NOMO-1 (cell line): ENCODE measurements around the gene CENPK.
"Not testable (repeated sequence)": the region's sequence is repeated elsewhere in the genome, so short reads cannot be mapped to it uniquely, and the experiment has no call there.

ENCODE experiments used
- DNase-seq, 2 experiments: peaks; one replicate each; lab custom pipeline; 2025; ENCODE audit not compliant: unreplicated experiment in 2 of 2; lab: John Stamatoyannopoulos, UW

Gene CENPK

GRCh38 chr5:65508978-65509377 lies 54.0 kb downstream of the CENPK start:
- no peak for DNase-seq

DNA sequence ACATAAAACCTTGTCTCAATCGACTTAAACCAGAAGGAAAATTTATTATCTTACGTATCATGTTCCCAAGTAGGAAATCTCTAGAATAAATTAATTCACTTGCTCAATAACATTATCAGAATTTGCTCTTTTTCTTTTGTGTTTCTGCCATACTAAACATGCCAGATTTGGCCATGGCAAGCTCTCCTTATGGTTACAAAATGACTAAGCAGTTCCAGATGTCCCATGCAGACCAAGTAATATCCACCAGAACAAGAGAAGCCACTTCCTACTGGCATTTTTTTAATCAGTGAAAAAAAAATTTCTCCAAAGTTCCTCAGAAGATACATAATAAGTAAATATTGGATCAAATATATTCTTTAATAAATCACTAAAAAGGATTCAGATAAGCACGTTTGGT lies 56.0 kb downstream of the CENPK start:
- no peak for DNase-seq

DNA sequence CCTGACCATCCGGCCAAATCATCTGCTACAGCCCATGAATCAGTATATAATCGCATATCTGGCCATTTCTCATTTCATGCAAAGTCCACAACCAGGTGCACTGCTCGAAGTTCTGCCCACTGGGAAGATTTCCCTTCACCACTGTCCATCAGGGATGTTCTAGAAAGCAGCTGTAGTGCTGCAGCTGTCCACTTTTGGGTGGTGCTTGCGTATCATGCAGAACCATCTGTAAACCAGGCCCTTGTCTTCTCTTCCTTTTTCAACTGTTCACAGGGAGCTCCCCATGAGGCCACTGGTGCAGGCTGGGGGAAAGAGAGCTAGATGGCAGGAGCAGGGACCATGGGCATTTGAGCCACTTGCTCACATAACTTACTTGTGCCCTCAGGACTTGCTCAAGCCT lies 73.8 kb downstream of the CENPK start:
- DNase-seq, result no peak

DNA sequence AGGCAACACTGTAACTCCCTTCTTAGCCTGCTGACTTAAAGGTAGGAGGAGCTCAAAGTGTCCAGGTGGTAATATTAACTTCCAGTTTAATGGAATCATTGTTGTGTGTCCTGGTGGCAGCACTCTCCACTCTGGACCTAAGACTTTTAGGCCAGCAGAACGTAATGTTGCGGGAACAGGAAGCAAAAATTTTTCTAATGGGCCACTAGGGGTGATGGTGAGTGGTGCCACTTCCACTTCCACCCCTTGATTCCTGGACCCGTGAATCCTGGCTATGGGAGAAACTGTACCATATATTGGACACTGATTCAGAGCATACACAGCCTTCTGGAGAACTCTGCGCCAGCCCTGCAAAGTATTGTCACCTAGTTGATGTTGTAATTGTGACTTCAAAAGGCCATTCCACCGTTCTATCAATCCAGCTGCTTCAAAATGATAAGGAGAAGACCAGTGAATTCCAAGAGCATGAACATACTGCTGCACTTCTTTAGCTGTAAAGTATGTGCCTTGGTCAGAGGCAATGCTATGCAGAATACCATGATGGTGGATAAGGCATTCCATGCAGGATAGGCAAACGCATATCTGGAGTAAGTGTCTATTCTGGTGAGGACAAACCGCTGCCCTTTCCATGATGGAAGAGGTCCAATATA lies 74.8 kb downstream of the CENPK start:
- not testable (repeated sequence) for DNase-seq

GRCh38 chr5:65486803-65487202 lies 76.2 kb downstream of the CENPK start:
- not testable (repeated sequence) for DNase-seq

- no peak for DNase-seq
These were observed 77.6 kb downstream of the CENPK start for GRCh38 chr5:65485405-65485804.

- peak; percentile 45 to 64 for DNase-seq
These were observed 79.2 kb downstream of the CENPK start for GRCh38 chr5:65483546-65484346.

DNA sequence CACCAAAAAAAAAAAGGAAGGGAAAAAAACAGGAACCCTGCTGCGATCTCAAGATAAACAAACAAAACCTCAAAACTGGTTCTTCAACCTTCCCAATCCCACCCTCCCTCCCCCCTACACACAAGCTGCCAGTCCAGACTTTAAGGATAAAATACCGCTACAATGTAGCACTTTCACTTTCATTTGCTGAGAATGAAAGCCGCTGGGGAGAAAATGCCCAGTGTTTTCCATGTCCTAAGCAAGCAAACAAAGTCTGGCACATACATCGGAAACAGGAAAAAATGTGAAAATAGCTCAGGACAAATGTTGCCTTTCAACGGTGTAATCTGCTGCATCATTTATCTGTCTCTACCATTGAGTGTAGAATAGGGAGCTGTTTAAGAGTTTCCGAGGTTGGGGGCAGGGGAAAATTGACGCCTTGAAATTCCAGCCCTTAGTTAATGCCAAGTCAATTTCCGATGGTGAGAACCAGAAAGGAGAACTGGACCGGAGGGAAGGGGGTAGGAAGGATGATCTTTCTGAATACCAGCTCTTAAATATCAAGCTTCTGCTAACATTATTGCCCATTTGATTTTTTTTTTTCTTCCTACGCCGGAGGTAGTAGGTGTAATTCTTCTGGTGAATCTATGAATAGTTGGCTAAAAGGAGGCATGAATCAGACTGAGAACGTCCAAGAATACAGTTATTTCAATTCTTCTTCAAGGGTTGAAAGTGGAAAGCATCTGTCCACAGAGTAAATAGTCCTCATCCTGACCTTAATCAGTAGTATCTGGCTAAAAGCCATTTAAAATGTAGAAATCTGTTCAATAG lies 80.0 kb downstream of the CENPK start:
- no peak for DNase-seq

DNA sequence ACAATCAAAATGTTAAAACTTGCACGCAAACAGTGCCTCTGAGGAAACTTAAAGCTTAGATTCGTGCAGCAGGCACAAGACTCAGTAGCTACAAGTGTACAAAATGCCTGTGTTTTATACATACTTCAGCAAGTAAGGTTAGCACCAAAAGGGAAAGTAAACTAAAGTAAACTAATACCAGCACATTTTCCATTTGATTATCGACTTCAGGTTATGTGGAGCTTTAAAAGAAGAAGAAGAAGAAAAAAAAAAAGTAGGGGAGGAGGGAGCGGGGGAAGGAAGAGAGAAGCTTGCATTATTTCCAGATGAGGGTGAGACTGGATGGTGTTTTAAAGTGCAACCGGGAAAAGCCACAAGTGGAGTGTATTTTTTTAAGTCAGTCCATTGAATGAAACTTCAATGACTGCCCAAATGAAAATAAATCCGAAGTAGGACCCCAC lies 80.7 kb downstream of the CENPK start:
- DNase-seq, result peak in 1 of 2 experiments; percentile 7

GRCh38 chr5:65481635-65482295 lies 81.2 kb downstream of the CENPK start, which contains the start of gene ADAMTS6:
TSS of gene ADAMTS6 (minus strand) at chr5:65481920. CDS start at chr5:65473673, 8,247 bp downstream.
- DNase-seq, result no peak

DNA sequence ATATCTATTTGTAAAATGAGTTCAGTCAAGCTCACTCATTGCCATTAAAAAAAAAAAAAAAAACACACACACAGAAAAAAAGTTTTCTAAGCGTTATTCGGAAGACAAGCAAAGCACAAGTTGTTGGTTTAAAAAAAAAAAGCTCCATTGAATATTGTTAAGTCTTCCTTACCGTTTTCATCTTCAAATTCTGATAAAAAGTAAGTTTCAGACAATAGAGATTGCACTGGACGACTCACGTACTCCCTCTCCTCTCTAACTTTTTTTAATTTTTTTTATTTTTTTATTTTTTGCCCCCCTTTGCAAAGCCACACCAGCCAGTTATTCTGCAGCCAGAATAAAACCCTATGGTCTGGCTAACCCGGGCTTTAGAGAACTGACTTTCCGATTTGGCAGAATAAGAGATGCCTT lies 81.8 kb downstream of the CENPK start:
- no peak for DNase-seq

GRCh38 chr5:65480306-65480865 lies 82.6 kb downstream of the CENPK start:
- peak in 1 of 2 experiments; percentile 32 for DNase-seq

DNA sequence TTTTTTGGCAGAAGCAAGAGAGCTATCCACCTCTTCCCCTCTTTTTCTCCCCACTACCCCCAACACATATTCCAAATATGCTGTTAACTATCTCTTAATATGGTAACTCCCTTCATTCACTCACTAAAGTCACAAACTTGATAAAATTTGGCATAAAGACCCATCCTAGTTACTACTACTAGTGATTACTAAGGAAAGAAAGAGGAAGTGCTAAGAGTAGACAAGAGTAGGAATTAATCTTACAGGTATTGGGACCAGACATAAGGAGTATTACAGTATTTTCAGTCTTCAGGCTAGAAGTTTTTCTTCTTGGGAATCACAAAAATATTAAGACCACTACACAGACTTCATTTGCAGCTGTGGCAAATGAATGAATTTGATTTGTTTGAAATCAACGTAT lies 83.4 kb downstream of the CENPK start:
- no peak for DNase-seq

DNA sequence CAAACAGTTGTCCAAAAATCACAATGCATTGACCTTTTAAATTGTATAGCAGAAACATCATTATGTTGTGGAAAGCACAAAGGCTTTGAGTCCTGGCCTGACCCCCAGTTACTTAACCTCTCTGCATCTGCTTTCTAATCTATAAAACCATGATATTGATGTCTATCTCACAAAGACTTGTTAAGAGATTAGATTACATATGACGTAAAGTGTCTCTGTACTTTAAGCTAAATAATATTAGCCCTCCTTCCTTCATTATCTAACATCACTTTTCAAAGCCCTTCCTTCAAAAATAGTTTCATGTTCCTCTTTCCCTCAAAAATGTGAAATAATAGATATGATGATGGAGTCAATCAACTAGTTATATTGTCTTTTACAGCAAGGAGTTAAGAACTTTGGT lies 84.6 kb downstream of the CENPK start:
- no peak for DNase-seq

DNA sequence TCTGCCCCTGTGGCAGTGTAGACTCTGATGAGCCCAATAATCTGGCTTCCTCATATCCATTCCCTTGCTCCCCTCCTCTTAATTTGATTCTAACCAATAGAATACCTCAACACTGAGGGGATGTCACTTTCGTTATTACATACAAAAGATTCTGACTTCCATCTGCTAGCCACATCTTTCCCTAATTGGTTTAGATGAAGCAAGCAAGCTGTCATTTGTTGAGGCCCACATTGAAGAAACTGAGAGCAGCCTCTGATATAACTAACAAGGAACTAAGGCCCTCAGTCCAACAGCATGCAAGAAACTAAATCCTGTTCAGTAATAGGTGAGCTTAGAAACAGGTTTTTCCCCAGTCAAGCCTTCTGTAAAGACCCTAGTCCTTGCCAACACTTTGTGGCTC lies 87.1 kb downstream of the CENPK start:
- DNase-seq, result no peak

DNA sequence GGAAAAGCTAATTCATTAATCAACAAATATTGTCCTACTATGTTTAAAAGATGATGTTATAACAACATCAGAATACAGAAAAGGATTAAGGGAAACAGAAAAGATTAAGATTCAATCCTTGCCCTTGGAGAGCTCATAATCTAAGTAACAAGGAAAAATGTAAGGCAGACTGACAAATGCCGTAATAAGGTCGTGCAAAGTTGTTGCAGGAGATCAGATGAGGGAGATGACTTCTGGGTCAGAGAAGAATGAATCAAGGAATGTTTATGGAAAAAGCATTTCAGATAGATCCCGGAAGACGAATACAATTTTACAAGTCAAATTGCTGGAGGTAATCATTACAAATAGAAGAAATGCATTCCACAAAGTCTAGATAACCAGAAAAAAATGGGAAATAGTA lies 87.6 kb downstream of the CENPK start:
- DNase-seq, result no peak

GRCh38 chr5:65474130-65474711 lies 88.7 kb downstream of the CENPK start:
- DNase-seq, result no peak

- no peak for DNase-seq
These were observed 94.3 kb downstream of the CENPK start for GRCh38 chr5:65468633-65469032.
